ENCODE results near the gene HEXIM1.
"Not testable (repeated sequence)": the region's sequence is repeated elsewhere in the genome, so short reads cannot be mapped to it uniquely, and the experiment has no call there.

Gene HEXIM1

DNA sequence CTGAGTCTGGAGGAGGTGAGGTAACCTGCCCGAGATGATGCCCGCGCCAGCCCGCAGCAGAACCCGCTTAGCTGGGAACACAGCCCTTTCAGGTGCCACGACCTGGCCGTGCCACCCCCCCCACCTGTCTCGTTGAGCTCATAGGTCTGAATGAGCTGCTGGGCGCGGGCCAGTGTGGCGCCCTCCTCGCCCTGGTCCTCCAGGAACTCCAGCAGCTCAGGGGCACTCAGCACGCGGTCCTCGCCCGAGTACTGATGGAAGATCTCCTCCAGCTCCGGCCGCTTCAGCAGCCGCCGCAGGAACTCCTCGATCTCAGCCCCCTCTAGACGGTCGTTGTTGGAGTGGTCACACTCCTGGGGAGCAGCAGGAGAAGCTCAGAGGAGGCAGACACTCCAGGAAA, 29.6 kb upstream of the HEXIM1 start:
- peaks cover 9 to 35% of the 10 kb centered on the region in 2 donors for H3K27me3 Mint-ChIP-seq
- no peak for ATAC-seq (replicated peaks)
- no peaks in the 10 kb centered on the region for H3K36me3 Mint-ChIP-seq
- no peak for DNase-seq
- no peaks in the 10 kb centered on the region for H3K4me1 Mint-ChIP-seq
- H3K27ac Mint-ChIP-seq = no peak overlapping the region
- H3K4me3 Mint-ChIP-seq = no peak overlapping the region
- H3K9me3 Mint-ChIP-seq = no peaks in the 10 kb centered on the region

DNA sequence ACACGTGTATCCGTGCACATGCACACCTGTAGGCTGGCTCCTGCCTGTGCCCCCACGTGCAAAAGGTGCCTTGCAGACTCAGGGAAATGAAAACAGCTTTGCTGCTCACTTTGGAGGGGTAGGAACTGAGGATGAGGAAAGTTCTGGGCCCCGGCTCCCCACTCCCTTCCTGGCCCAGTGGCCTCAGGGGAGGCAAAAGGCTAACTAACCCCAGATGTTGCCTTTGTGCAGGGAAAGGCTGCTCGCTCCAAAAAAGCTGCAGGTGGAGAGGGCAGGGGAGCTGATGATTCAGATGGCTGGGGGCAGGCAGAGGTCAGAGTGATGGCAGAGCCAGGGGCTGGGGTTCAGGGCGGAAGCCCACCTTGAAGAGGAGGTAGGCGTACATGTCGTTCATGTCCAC, 28.3 kb upstream of the HEXIM1 start:
- Mint-ChIP-seq H3K9me3 (no peaks in the 10 kb centered on the region), H3K4me1 (no peaks in the 10 kb centered on the region), H3K27ac (no peak overlapping the region), H3K4me3 (no peak overlapping the region), H3K36me3 (no peaks in the 10 kb centered on the region), H3K27me3 (peaks cover 9 to 35% of the 10 kb centered on the region in 2 donors)
- ATAC-seq (replicated peaks) = no peak
- no peak for DNase-seq

DNA sequence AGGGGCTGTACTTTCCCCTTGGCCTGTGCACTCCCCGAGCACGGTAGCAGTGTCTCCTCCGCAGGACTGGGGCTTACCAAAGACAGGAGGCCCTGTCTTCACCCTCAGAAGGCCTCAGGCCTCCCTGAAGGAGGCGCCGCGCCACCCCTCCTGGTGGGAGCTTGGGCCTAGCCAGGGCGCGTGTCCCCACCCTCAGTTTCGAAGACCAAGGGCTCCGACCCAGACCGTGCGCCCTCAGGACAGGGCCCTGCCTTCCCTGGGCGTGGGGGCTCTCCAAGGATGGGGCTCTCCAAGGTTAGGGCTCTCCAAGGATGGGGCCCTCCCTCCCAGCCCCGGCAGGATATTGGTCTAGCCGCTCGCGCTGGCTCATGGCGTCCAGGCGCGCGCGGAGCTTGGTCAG, 27.7 kb upstream of the HEXIM1 start:
- no peak overlapping the region for H3K27ac Mint-ChIP-seq
- ATAC-seq (replicated peaks) = no peak
- H3K27me3 Mint-ChIP-seq = peaks cover 9 to 35% of the 10 kb centered on the region in 2 donors
- no peak overlapping the region for H3K4me3 Mint-ChIP-seq
- no peaks in the 10 kb centered on the region for H3K36me3 Mint-ChIP-seq
- no peaks in the 10 kb centered on the region for H3K4me1 Mint-ChIP-seq
- H3K9me3 Mint-ChIP-seq = no peaks in the 10 kb centered on the region
- DNase-seq = no peak

DNA sequence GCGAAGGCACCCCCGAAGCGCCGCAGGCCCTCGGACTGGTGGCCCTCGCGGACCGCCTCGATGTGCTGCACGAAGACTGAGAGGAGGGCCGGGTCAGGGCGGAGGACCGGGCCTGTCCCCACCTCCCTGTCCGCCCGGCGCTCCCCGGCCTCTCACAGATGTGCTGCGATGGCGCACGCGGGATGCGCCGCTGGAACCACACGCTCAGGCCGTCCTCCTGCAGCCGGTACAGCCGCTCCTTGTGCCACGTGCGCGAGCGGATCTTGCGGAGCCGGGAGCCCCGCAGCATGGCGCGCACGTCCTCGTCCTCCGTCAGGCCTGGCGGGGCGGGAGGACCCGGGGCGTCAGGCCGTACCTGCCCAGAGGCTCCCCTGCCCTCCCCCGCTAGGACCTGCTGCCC, 27.2 kb upstream of the HEXIM1 start:
- H3K36me3 Mint-ChIP-seq = no peaks in the 10 kb centered on the region
- no peak overlapping the region for H3K27ac Mint-ChIP-seq
- H3K27me3 Mint-ChIP-seq = peaks cover 9 to 30% of the 10 kb centered on the region in 2 donors
- no peak for ATAC-seq (replicated peaks)
- H3K4me1 Mint-ChIP-seq = no peaks in the 10 kb centered on the region
- H3K4me3 Mint-ChIP-seq = no peak overlapping the region
- no peak for DNase-seq
- H3K9me3 Mint-ChIP-seq = no peaks in the 10 kb centered on the region

DNA sequence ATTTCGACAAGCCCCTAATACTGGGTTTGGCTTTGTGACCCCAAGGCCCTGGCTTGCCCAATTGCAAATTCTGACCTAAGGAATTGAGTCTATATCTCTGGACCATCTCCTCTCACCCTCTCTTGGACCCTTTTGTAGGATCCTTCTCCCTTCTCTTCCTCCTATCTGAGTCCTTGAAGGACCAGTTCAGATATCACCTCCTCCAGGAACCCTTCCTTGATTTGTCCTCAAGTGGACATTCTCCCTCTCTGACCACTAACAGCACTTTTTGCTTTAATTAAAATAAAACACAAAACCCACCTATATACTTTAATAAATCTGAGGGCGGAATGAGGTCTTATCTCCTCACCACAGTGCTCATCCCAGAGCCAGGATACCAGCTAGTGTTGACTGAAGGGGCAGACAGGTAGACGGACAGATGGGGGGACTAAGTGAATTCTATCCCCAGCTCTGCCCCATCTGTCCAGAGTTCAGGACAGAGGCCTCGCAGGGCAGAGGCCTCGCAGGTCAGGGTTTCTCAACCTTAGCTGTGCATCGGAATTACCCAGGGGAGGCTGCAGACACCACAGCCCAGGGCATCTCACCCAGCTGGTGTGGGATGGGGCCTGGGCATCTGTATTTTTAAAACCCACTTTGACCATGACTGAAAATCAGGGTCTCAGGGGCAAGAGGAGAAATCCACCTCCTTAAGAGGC, 25.1 kb upstream of the HEXIM1 start:
- H3K27ac Mint-ChIP-seq = no peak overlapping the region
- no peaks in the 10 kb centered on the region for H3K4me1 Mint-ChIP-seq
- H3K36me3 Mint-ChIP-seq = no peaks in the 10 kb centered on the region
- H3K4me3 Mint-ChIP-seq = no peak overlapping the region
- ATAC-seq (replicated peaks) (no peak), DNase-seq (no peak)
- H3K9me3 Mint-ChIP-seq = no peaks in the 10 kb centered on the region
- H3K27me3 Mint-ChIP-seq = peaks cover 9 to 25% of the 10 kb centered on the region in 2 donors

DNA sequence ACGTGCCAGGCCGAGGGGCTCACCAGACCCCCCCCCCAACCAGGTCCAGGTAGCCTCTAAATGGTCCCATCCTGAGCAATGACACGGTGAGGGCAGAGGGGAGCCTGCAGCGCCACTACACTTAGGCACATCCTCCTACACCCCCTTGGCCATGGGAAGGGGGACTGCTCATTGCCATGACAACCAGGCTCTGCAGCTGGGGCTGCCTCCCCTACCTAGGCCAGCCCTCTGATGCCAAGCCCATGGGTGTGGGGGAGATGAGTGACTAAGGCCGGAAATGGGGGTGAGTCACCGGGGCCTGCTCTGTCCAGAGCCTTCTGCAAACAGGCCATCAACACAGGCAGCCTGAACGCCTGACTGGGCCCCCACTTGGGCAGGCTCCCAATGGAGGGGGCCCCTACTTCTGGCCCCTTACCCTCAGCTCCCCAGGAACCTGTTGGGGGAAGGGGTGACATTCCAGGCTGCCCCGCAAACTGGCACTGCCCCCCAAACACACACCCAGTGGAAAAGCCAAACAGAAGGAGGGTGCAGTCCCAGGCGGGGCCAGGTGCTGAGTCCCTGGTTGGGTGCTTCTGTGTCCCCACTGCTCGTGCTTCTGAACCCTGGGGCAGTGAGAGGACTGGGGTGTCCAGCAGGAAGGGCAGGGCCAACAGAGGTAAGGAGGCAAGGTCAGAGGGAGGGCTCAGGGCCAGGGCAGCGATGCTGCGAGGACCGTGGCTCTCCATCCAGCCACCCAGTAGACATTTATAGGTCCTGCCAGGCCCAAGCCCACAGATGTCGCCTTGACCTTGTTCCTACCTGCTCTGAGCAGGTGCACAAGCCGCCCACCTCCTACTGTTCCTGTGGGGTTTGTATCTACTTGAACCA, 24.1 kb upstream of the HEXIM1 start:
- Mint-ChIP-seq H3K4me3 (no peak overlapping the region), H3K27me3 (peaks cover 9 to 22% of the 10 kb centered on the region in 2 donors), H3K9me3 (no peaks in the 10 kb centered on the region), H3K4me1 (no peaks in the 10 kb centered on the region), H3K36me3 (no peaks in the 10 kb centered on the region), H3K27ac (no peak overlapping the region)
- no peak for DNase-seq
- ATAC-seq (replicated peaks) = peak; percentile 41 to 61

DNA sequence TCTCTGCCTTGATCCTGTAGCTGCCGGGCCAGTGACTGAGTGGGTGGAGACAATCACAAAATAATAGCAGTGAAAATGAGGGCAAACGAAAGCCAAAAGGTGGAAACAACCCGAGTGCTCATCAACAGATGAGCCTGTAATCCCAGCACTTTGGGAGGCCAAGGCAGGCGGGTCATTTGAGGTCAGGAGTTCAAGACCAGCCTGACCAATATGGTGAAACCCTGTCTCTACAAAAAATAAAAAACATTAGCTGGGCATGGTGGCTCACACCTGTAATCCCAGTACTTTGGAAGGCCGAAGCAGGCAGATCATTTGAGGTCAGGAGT, 23.5 kb upstream of the HEXIM1 start:
- not testable (repeated sequence) for H3K27ac Mint-ChIP-seq; H3K4me1 Mint-ChIP-seq; H3K4me3 Mint-ChIP-seq; H3K36me3 Mint-ChIP-seq; DNase-seq; ATAC-seq (replicated peaks); H3K9me3 Mint-ChIP-seq
- peaks cover 9 to 18% of the 10 kb centered on the region in 2 donors for H3K27me3 Mint-ChIP-seq

DNA sequence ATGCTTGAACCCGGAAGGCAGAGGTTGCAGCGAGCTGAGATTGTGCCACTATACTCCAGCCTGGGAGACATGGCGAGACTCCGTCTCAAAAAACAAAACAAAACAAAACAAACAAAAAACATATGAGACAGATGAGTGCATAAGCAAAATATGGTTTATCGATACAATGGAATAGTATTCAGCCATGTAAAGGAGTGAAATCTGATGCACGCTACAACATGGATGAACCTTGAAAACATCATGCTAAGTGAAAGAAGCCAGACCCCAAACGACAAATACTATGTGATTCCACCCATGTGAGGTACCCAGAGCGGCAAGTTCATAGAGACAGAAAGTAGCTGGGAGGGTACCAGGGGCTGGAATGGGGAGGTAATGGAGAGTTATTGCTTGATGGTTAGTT, 22.8 kb upstream of the HEXIM1 start:
- H3K4me1 Mint-ChIP-seq = no peaks in the 10 kb centered on the region
- DNase-seq = no peak
- no peaks in the 10 kb centered on the region for H3K36me3 Mint-ChIP-seq
- no peak overlapping the region for H3K27ac Mint-ChIP-seq
- no peaks in the 10 kb centered on the region for H3K9me3 Mint-ChIP-seq
- no peak overlapping the region for H3K4me3 Mint-ChIP-seq
- H3K27me3 Mint-ChIP-seq = peaks cover 9 to 16% of the 10 kb centered on the region in 2 donors
- no peak for ATAC-seq (replicated peaks)

DNA sequence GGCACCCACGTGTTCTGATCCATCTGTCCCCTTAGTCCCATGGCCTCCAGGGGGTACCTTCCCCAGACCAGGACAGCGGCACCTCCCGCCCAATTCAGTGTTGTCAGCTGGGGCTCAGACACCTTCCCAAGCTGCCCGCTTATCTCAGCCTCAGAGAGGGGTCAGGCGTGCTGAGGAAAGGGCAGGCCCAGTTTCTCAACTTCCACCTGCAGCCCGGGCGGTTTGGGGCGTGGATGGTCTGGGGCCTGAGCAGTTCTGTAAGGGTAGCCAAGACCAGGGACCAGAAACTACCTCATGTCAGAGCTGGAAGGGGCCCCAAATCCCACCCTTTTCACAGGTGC, 21.1 kb upstream of the HEXIM1 start:
- H3K4me1 Mint-ChIP-seq = no peaks in the 10 kb centered on the region
- no peaks in the 10 kb centered on the region for H3K36me3 Mint-ChIP-seq
- no peak overlapping the region for H3K27ac Mint-ChIP-seq
- H3K27me3 Mint-ChIP-seq = peaks cover 10 to 17% of the 10 kb centered on the region in 2 donors
- H3K9me3 Mint-ChIP-seq = no peaks in the 10 kb centered on the region
- no peak for DNase-seq
- no peak for ATAC-seq (replicated peaks)
- no peak overlapping the region for H3K4me3 Mint-ChIP-seq

DNA sequence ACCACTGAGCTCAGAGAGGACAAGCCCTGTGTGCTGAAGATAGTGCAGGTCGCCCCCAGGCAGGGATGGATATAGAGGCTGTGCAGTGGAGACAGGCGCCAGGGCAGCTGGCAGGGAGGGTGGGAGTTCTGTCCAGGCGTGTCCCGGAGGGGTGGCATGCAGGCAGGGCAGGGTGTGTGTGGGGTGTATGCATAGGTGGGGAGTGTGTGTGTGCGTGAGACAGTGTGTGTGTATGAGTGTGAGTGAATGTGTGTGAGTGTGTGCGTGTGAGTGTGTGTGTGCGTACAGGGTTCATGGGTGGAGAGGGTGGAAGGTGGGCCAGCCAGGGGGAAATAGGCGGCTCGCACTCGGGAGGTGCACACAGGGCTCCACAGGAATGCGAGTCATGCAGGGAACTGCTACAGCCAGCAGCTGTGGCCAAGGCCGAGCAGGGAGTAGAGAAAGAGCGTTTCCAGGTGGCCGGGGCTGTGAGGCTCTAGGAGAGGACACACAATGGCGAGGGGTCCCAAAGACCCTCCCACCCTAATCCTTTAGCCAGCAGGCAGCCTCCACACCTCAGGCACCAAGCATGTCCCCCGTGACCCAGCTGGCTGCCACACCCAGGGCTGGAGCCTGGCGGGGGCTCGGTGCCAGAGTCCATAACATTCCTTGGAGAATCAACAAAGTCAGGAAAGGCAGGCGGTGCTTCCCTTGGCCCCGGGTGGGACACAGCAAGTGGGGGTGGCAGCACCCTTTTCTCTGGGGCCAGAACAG, 20.6 kb upstream of the HEXIM1 start:
- DNase-seq = no peak
- no peak overlapping the region for H3K27ac Mint-ChIP-seq

DNA sequence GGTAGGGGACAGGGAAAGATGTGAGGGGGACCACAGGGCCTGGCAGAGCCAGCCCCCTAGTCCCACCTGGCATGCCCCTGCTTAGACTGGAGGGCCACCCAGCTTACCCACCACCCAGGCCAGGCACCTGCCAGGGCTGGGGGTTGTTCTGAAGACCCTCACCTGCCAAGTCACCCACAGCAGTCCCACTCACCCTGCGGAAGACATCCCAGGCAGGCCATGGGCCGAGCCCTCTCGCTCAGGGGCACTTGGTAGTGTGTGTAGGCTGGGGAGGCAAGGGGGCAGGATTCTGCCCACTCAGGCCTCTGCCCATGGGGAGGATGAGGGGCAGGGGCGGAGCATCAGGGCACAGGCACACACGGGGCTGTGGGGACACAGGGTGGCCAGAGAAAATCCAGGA, 19.9 kb upstream of the HEXIM1 start:
- no peaks in the 10 kb centered on the region for H3K36me3 Mint-ChIP-seq

More for the DNA sequence above, 20.6 kb upstream of the HEXIM1 start:
- Mint-ChIP-seq H3K4me1 (peaks cover 0 to 3% of the 10 kb centered on the region in 2 donors), H3K9me3 (no peaks in the 10 kb centered on the region), H3K27me3 (peaks cover 10 to 17% of the 10 kb centered on the region in 2 donors), H3K4me3 (no peak overlapping the region), H3K36me3 (no peaks in the 10 kb centered on the region)
- no peak for ATAC-seq (replicated peaks)

DNA sequence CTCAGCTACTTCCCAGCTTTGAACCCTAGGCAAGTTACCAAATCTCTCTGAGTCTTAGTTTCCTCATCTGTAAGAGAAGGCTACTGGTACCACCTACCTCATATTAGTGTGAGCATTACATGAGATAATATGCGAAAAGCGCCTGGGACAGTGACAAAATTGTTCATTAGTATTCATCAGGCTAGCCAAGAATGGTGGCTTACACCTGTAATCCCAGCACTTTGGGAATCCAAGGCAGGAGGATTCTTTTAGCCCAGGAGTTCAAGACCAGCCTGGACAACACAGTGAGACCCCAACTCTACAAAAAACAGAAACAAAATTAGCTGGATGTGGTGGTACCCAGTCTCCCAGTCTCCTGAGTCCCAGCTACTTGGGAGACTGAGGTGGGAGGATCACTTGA, 19.3 kb upstream of the HEXIM1 start:
- H3K27me3 Mint-ChIP-seq = peaks cover 10 to 17% of the 10 kb centered on the region in 2 donors
- H3K4me1 Mint-ChIP-seq = peaks cover 2 to 13% of the 10 kb centered on the region in 2 donors
- DNase-seq = no peak
- no peak overlapping the region for H3K4me3 Mint-ChIP-seq
- ATAC-seq (replicated peaks) = no peak
- no peak overlapping the region for H3K27ac Mint-ChIP-seq
- no peaks in the 10 kb centered on the region for H3K9me3 Mint-ChIP-seq
- H3K36me3 Mint-ChIP-seq = no peaks in the 10 kb centered on the region

More for the DNA sequence above, 19.9 kb upstream of the HEXIM1 start:
- Mint-ChIP-seq H3K4me3 (no peak overlapping the region), H3K27me3 (peaks cover 10 to 17% of the 10 kb centered on the region in 2 donors), H3K27ac (no peak overlapping the region), H3K4me1 (peaks cover 0 to 9% of the 10 kb centered on the region in 2 donors), H3K9me3 (no peaks in the 10 kb centered on the region)
- DNase-seq (no peak), ATAC-seq (replicated peaks) (no peak)

DNA sequence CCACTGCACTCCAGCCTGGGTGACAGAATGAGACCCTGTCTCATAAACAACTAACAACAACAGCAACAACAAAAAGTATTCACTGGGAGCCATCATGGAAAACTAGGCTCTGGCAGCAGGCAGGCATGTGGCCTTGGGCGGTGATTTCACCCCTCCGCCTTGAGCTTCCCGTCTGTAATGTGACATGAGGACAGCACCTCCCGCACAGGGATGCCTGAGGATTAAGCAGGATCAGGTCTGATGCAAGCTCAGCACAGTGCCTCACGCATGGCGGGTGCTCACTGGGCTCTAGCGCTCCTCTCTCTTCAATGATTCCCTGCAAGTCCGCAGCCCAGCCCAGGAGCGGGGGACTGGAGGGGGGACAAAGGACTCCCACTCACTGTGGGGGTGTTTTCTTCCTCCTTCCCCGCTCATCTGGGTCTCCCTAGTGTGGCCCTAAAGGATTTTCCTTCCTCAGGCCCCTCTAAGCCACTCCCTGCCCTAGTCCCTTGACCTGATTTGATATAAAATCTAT, 18.8 kb upstream of the HEXIM1 start:
- Mint-ChIP-seq H3K27me3 (peaks cover 10 to 17% of the 10 kb centered on the region in 2 donors), H3K27ac (no peak overlapping the region), H3K4me3 (no peak overlapping the region), H3K36me3 (no peaks in the 10 kb centered on the region), H3K9me3 (no peaks in the 10 kb centered on the region), H3K4me1 (peaks cover 2 to 13% of the 10 kb centered on the region in 2 donors)
- no peak for DNase-seq
- no peak for ATAC-seq (replicated peaks)

DNA sequence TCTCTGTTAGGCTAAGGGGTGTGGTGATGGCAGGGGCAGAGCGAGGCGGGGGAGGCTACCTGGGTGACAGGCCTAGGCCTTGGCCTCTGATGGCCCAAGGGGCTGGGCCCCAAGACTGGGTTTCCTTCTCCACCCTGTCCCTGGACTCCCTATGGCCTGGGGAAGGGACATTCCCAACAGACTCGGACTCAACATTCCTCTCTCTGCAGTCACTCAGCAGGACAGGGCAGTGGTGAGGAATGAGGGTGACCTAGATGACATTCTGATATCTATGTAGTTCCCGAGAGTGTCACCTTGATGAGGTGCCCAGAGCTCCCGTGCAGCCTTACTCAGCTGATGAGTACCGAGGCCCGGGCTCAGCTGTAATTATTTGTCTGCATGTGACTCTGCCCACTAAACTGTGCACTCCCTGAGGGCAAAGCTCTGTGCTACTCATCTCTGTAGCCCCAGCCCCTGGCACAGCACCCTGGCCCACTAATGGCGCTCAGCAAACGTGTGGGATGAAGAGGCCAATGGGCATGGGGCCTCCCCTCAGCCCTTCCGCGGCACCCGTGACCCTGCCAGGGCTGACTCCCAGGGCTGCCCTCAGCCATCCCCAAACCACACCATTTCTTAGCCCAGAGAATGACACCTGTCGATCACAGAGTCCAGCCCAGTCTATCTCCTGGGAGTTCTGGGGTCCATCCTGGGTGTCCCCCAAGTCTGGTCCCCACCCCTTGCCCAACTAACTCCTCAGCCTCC, 18.2 kb upstream of the HEXIM1 start:
- Mint-ChIP-seq H3K27me3 (peaks cover 10 to 17% of the 10 kb centered on the region in 2 donors), H3K27ac (no peak overlapping the region), H3K4me3 (no peak overlapping the region), H3K36me3 (no peaks in the 10 kb centered on the region), H3K4me1 (peaks cover 2 to 16% of the 10 kb centered on the region in 2 donors), H3K9me3 (no peaks in the 10 kb centered on the region)
- ATAC-seq (replicated peaks) (no peak), DNase-seq (no peak)

Measured in stimulated activated naive B cell treated with anti-CD40 and anti-IgM and Interleukin-4, amounts not matched to agents 10 μg/mL and 1 μg/mL and 100 μg/mL, for 72 hours (primary cell).